AG20443 (cell line): ENCODE measurements around the gene HIPK2.
A peak's percentile ranks its signal among the peaks of the same experiment; 100 is the strongest.

Experiments used
- DNase-seq: peaks from one replicate; pipeline ENCODE4 v3.0.0; 2012; ENCODE audit warnings: low spot score, mixed read lengths

HIPK2 gene

GRCh38 chr7:139650429-139651100, 127.2 kb downstream of the HIPK2 start:
- DNase-seq: no peak

GRCh38 chr7:139648941-139649425, 128.8 kb downstream of the HIPK2 start:
- DNase-seq: no peak

GRCh38 chr7:139648391-139648861, 129.4 kb downstream of the HIPK2 start:
- DNase-seq: no peak

- DNase-seq: no peak
Measured at GRCh38 chr7:139647814-139648390, 129.9 kb downstream of the HIPK2 start.

GRCh38 chr7:139647085-139647484, 130.7 kb downstream of the HIPK2 start:
- no peak for DNase-seq

GRCh38 chr7:139646566-139646965, 131.2 kb downstream of the HIPK2 start:
- DNase-seq: no peak

GRCh38 chr7:139645572-139646523, 131.9 kb downstream of the HIPK2 start:
- peak; percentile 81 for DNase-seq

GRCh38 chr7:139643951-139644585, 133.7 kb downstream of the HIPK2 start:
- no peak for DNase-seq

GRCh38 chr7:139642283-139642682, 135.5 kb downstream of the HIPK2 start:
- no peak for DNase-seq

GRCh38 chr7:139641337-139641992, 136.3 kb downstream of the HIPK2 start:
- no peak for DNase-seq

GRCh38 chr7:139640681-139641080, 137.1 kb downstream of the HIPK2 start:
- DNase-seq: no peak

- DNase-seq: no peak
Measured at GRCh38 chr7:139639563-139639962, 138.2 kb downstream of the HIPK2 start.

GRCh38 chr7:139635526-139636302, 142.1 kb downstream of the HIPK2 start:
- DNase-seq: no peak

- no peak for DNase-seq
Measured at GRCh38 chr7:139634087-139634486, 143.7 kb downstream of the HIPK2 start.

- no peak for DNase-seq
Measured at GRCh38 chr7:139631520-139632031, 146.2 kb downstream of the HIPK2 start.

GRCh38 chr7:139630643-139631519, 146.9 kb downstream of the HIPK2 start:
- no peak for DNase-seq

- DNase-seq: no peak
Measured at GRCh38 chr7:139629392-139630082, 148.3 kb downstream of the HIPK2 start.

GRCh38 chr7:139627831-139628230, 150.0 kb downstream of the HIPK2 start:
- DNase-seq: no peak

- no peak for DNase-seq
Measured at GRCh38 chr7:139626817-139627216, 151.0 kb downstream of the HIPK2 start.
